NCI-H2107 (cell line): ENCODE data around the gene RNF39.
A peak's percentile ranks its signal among the peaks of the same experiment; 100 is the strongest.
"Not testable (repeated sequence)": the region's sequence is repeated elsewhere in the genome, so short reads cannot be mapped to it uniquely, and the experiment has no call there.

ENCODE experiments used
- DNase-seq: peaks from one replicate; lab custom pipeline; 2025; lab: John Stamatoyannopoulos, UW

The RNF39 gene

GRCh38 chr6:30061092-30061857 is 14.3 kb downstream of the RNF39 start, which contains the start of gene POLR1H:
Gene POLR1H (plus strand): TSS chr6:30061265. CDS start chr6:30061525, 260 bp downstream.
- peak; percentile 81 for DNase-seq

GRCh38 chr6:30060606-30061091 is 14.9 kb downstream of the RNF39 start:
- DNase-seq, result no peak

- no peak for DNase-seq
These were observed 20.1 kb downstream of the RNF39 start for GRCh38 chr6:30055513-30055912.

GRCh38 chr6:30053682-30054081 is 21.9 kb downstream of the RNF39 start:
- DNase-seq, result no peak

GRCh38 chr6:30047220-30047619 is 28.3 kb downstream of the RNF39 start:
- DNase-seq, result no peak

- no peak for DNase-seq
These were observed 30.9 kb downstream of the RNF39 start for GRCh38 chr6:30044630-30045029.

GRCh38 chr6:30043744-30044143 is 31.8 kb downstream of the RNF39 start:
- no peak for DNase-seq

- no peak for DNase-seq
These were observed 32.7 kb downstream of the RNF39 start for GRCh38 chr6:30042914-30043313.

GRCh38 chr6:30042476-30042875 is 33.1 kb downstream of the RNF39 start:
- no peak for DNase-seq

GRCh38 chr6:30041821-30042220 is 33.7 kb downstream of the RNF39 start:
- no peak for DNase-seq

- DNase-seq, result no peak
These were observed 34.3 kb downstream of the RNF39 start for GRCh38 chr6:30041221-30041620.

GRCh38 chr6:30037182-30037788 is 38.3 kb downstream of the RNF39 start:
- DNase-seq, result no peak

GRCh38 chr6:30035784-30036183 is 39.8 kb downstream of the RNF39 start:
- no peak for DNase-seq

- not testable (repeated sequence) for DNase-seq
These were observed 42.1 kb downstream of the RNF39 start for GRCh38 chr6:30033440-30033839.

GRCh38 chr6:30031381-30031780 is 44.2 kb downstream of the RNF39 start:
- DNase-seq, result no peak

GRCh38 chr6:30029588-30029987 is 46.0 kb downstream of the RNF39 start:
- no peak for DNase-seq

GRCh38 chr6:30025186-30025585 is 50.4 kb downstream of the RNF39 start:
- DNase-seq, result no peak

GRCh38 chr6:30022712-30023111 is 52.9 kb downstream of the RNF39 start:
- DNase-seq, result not testable (repeated sequence)

GRCh38 chr6:30022189-30022588 is 53.4 kb downstream of the RNF39 start:
- DNase-seq, result no peak

GRCh38 chr6:30020626-30021025 is 54.9 kb downstream of the RNF39 start:
- DNase-seq, result no peak
